ENCODE measurements around the gene PIM3.
"Not testable (repeated sequence)": the region's sequence is repeated elsewhere in the genome, so short reads cannot be mapped to it uniquely, and the experiment has no call there.

PIM3 gene

GRCh38 chr22:49981799-49982198, 21.2 kb downstream of the PIM3 start:
- DNase-seq (ENCODE audit: low read depth in 2 of 3, low spot score in 2 of 3), result not testable (repeated sequence)

DNA sequence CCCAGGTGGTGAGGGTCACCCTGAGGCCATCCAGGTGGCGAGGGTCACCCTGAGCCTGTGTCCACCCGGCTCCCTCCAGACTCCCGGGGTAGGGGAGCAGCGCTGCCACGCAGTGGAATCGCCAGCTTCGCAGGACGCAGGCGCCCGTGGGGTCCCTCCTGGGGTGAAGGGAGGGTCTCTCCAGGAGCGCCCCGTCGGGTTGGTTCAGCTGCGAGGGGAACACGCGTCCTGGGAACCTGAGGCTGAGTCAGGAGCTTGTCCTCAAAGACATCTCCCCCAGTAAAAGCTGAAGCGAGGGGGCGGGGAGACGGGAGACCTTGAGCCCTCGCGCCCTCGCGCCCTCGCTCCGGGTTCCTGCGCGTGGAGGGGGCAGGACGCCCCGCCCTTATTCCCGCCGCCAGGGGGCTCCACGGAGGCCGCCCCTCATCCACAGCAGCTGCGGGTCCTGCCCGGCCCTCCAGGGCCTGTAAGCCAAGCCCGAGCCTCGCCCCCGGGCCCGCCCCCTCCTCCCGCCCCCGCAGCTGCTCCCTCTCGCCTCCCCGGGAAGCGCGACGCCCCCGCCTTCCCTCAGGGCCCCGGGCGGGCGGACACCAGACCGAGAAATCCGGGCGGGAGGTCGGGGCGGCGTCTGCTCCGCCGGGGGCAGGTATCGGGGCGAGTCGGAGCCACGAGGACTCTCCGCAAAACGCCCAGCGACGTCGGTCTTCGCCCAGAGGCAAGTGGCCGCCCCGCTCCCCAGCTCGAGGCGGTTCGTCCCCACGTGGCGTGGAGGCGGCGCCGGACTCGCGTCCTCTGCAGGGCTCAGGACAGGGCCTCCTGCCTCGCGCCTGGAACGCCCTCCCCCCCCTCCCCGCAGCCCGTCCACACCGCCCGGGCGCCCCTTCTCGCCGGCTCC, 22.8 kb downstream of the PIM3 start:
- DNase-seq (ENCODE audit: low read depth in 2 of 3, low spot score in 2 of 3), result no peak

GRCh38 chr22:49986325-49986724, 25.8 kb downstream of the PIM3 start:
- no peak for DNase-seq (ENCODE audit: low read depth in 2 of 3, low spot score in 2 of 3)

- DNase-seq (ENCODE audit: low read depth in 2 of 3, low spot score in 2 of 3), result not testable (repeated sequence)
Measured at GRCh38 chr22:49989826-49990225, 29.3 kb downstream of the PIM3 start.

- DNase-seq (ENCODE audit: low read depth in 2 of 3, low spot score in 2 of 3), result no peak
Measured at GRCh38 chr22:49991167-49991566, 30.6 kb downstream of the PIM3 start.

GRCh38 chr22:49991907-49992533, 31.4 kb downstream of the PIM3 start:
- no peak for DNase-seq (ENCODE audit: low read depth in 2 of 3, low spot score in 2 of 3)

DNA sequence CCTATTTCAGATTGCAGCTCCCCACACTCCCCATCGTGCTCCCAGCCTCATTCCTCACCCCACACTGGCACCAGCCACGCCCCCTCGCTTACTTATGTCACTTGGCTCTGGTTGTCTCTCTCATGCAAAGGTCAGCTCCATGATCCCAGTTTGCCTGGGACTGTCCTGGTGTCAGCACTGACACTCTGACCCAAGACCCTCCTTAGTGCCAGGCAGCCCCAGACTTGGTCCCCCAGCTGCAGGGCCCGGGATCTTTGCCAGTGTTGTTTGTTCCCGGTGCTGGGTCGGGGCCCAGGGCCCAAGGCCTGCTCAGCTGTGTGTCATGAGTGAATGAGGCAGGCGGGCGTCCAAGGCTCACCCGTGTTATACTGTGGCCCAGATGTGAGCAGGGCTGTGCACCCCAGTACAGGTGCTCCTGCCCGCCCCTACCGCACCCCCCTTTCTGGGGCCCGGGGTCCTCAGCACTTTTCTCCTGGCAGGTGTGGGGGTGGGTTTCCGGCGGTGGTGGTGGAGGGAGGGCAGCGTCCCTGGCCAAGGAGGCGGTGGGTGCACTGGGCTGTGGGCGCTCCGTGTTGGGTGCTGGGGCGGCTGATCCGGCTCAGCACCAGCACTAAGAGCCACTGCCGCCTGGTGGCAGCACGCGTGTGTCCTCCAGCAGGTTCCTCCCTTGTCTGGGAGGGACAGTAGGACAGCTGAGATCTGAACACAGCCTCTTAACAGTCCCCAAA, 32.5 kb downstream of the PIM3 start:
- DNase-seq (ENCODE audit: low read depth in 2 of 3, low spot score in 2 of 3), result no peak

DNA sequence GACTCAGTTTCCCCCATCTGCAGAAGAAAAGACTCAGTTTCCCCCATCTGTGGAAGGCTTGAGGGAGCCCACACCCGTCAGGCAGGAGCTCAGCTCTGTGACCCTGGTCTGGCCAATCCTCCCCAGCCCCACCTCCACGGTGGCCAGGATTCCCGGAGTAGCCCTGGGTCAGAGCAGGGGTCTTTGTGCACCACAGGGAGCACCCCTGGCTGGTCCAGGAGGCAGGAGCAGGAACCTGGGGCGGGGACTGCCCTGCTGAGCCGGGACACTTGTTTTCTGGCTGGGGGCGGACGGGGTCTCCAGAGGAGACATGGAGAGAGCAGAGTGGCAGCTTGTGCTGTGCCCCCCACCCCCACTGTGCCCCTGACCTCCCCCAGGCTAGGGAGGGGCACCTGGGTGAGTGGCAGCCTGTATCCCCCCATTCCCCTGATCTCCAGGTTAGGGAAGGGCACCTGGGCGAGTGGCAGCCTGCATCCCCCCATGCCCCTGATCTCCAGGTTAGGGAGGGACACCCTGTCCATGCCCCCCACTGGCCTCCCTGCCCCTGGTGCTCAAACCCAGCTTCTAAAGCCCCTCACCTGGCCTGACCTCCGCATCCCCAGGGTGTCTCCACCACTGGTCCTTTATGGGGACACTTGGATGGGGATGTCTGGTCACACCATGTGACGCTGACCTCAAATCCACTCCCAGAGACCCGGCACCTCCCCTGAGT, 33.2 kb downstream of the PIM3 start:
- no peak for DNase-seq (ENCODE audit: low read depth in 2 of 3, low spot score in 2 of 3)

GRCh38 chr22:49994361-49995040, 33.9 kb downstream of the PIM3 start:
- no peak for DNase-seq (ENCODE audit: low read depth in 2 of 3, low spot score in 2 of 3)

DNA sequence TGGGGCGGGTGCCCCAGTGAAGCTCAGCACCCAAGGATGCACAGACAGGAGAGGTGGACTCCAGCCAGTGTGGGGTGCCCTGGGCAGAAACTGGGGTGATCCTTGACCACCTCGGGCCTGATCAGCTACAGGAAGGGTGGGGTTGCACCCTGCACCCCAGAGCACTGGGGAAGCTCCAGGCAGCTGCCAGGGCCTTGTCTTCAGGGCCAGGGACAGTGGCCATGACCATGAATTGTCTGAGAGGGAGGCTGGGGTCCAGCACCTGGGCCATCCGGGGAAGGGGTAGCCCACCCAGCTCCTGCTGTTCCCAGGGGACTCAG, 34.4 kb downstream of the PIM3 start:
- no peak for DNase-seq (ENCODE audit: low read depth in 2 of 3, low spot score in 2 of 3)

GRCh38 chr22:49995361-49996118, 35.0 kb downstream of the PIM3 start:
- no peak for DNase-seq (ENCODE audit: low read depth in 2 of 3, low spot score in 2 of 3)

DNA sequence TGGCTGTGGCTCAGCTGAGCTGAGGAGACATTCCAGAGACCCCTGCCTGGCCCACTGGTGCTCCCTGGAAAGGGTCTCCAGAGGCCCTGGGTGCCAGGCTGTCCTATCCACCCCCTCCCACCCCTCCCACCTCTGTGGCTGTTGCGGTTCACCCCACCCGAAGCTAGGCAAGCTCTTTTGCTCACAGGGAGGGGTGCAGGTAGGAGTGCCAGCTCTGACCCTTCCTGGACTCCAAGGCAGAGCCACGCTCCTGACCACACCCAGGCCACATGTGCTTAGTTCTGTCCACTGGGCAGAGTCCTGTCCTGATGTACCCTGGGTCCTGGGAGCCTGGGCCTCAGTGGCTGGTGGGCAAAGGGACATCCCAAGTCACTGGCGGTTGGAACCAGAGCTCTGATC, 35.5 kb downstream of the PIM3 start:
- DNase-seq (ENCODE audit: low read depth in 2 of 3, low spot score in 2 of 3), result no peak

DNA sequence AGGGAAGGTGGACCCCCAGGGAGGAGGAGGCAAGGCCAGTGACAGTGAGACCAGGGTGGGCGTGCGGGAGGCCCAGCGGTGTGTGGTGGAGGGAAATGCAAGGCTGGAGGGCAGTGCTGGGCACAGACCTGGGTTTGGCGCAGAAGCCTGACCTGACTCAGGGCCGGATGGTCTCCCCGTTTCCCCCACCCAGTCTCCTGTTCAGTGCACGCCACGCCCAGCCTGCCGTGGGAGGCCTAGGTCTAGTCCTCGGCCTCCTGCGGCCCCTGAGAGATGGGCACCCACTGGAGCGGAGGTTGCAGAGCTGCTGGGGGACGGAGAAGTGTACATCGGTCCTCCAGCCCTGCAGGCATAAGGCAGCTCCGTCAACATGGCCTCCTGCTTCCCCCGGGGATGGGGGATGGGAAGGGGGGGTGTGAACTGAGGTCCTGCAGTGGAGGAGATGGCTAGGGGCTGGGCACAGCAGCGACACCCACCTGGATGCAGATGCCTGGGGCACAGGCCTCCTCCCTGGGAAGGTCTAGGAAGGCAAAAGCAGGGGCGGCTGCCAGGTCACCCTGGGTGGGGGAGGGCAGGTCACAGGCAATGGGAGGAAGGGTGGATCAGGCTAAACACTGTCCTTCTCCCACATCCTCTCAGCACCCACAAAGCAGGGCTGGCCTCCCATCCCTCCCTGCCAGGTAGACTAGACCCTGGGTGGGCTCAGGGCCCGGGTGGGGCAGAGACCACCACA, 36.1 kb downstream of the PIM3 start:
- DNase-seq (ENCODE audit: low read depth in 2 of 3, low spot score in 2 of 3), result no peak

DNA sequence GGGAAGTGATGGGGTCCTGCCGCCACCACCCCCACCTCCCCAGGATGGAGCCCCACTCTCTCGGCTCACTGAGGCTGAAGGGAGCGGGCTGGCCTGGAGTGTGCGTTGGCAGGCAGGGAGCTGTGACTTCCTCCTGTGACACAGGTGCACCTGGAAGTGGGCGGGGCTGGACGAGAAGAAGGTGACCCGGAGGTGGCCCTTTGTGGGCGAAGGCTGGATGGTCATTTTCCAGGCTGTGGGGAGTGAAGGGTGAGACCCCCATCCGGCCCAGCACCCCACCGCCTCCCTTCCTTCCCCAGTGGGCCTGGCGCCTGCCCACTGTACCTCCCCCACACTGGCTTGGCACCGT, 36.7 kb downstream of the PIM3 start:
- DNase-seq (ENCODE audit: low read depth in 2 of 3, low spot score in 2 of 3), result no peak

DNA sequence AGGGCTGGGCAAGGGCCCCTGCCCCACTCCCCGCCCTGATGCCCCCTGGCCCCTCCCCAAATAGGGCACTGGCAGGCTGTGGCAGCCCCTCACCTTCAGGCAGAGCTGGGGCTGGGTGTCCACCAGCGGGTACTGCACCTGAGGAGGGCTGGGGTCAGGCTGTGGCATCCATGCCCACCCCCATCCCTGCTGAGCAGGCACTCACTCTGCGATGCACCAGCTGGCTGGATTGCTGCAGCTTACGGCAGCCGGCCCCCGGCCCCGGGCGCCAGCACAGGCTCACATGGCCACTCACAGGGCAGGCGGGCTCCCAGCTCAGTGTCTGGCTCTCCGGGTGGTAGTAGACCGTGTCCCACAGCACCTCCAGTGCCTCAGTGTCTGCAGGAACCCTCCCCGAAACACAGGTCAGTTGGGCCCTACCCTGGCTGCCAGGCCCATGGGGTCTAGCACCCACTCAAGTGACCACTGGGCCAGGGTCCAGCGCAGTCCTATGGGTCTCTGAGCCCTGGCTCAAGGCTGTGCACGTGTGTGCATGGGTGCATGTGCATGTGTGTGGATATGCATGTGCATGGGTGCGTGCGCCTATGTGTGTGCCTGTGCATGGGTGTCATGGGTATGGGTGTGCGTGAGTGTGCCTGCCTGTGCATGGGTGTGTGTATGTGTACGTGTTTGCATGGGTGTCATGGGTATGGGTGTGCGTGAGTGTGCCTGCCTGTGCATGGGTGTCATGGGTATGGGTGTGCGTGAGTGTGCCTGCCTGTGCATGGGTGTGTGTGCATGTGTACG, 37.6 kb downstream of the PIM3 start:
- no peak for DNase-seq (ENCODE audit: low read depth in 2 of 3, low spot score in 2 of 3)

DNA sequence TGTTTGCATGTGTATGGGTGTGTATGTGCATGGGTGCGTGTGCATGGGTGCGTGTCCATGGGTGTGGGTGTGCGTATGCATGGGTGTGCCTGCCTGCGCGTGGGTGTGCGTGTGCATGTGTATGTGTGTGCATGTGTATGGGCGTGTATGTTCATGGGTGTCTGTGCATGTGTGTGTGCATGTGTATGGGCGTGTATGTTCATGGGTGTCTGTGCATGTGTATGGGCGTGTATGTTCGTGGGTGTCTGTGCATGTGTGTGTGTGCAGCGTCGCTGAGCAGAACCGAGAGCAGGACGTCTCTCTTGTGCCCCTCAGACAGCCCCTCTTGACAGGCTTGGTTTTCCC, 38.1 kb downstream of the PIM3 start:
- no peak for DNase-seq (ENCODE audit: low read depth in 2 of 3, low spot score in 2 of 3)

GRCh38 chr22:49999063-49999945, 38.7 kb downstream of the PIM3 start:
- no peak for DNase-seq (ENCODE audit: low read depth in 2 of 3, low spot score in 2 of 3)
